HCT116 (cell line): ENCODE data around the gene SEMA3B. TPM values are rescaled to one million over a fixed set of nuclear protein-coding genes. Genes with fewer than 3 reads are reported as not detected.

Experiments used
- ATAC-seq: fragments of 200-7000 bp; cut with Tn5 transposase; 2 replicates; pipeline ENCODE4 v1.9.1; 2020; ENCODE audit warnings: mild to moderate bottlenecking, moderate library complexity
- BruUV-seq: library from RNA; stranded (reverse); fragments of 400-500 nt; replicated peaks from 2 replicates; lab custom pipeline; 2021; lab: Mats Ljungman, UMichigan
- CTCF ChIA-PET: fragments of 300-600 bp; sonication (Branson Sonifier 250); formaldehyde crosslinking; loops from one replicate; lab custom pipeline; 2021; ENCODE audit warnings: antibody characterized with exemption; lab: Charles Lee
- POLR2A ChIA-PET: fragments of 300-600, 350-600 bp; sonication (Branson Sonifier 250); formaldehyde crosslinking; loops from one replicate; lab custom pipeline; 2021; ENCODE audit warnings: antibody characterized with exemption; lab: Charles Lee
- RAD21 ChIA-PET, 2 experiments: fragments of 300-600 bp; sonication (Branson Sonifier 250); formaldehyde crosslinking; loops; one replicate each; lab custom pipeline; 2023; ENCODE audit warnings: low total read pairs in 2 of 2; ENCODE audit not compliant: uncharacterized antibody in 2 of 2, unreplicated experiment in 2 of 2, low non-redundant PET in 1 of 2; lab: Charles Lee
- DNase-seq: peaks from one replicate; pipeline ENCODE4 v3.0.0-alpha.2; 2010; ENCODE audit warnings: low read depth, low spot score
- H2AFZ ChIP-seq: fragments of 200-600 bp; shearing (Covaris generic), sonication (generic); 2 replicates; pipeline ENCODE4 v1.6.1; 2017; ENCODE audit warnings: low read depth, mixed run types, mixed read lengths, antibody characterized with exemption, low read length; ENCODE audit not compliant: poor library complexity, severe bottlenecking
- H3K27ac ChIP-seq: 2 replicates; pipeline ENCODE4 v1.5.1; 2012; ENCODE audit warnings: low read depth, low read length
- H3K27me3 ChIP-seq: fragments of 200-600 bp; sonication (generic); 2 replicates; pipeline ENCODE4 v1.6.1; 2016; ENCODE audit warnings: mixed run types, low read length, mixed read lengths; ENCODE audit not compliant: insufficient read depth
- H3K36me3 ChIP-seq, 2 experiments: fragments of 200-500 bp in 1 of 2; fragments of 200-600 bp in 1 of 2; sonication (Bioruptor generic) in 1 of 2; sonication (generic) in 1 of 2; 2 replicates each; pipeline versions ENCODE4 v1.5.1 to v1.6.1; 2014 to 2016; ENCODE audit warnings: low read length in 2 of 2, inconsistent platforms in 1 of 2, mixed read lengths in 1 of 2, mixed run types in 1 of 2; ENCODE audit not compliant: insufficient read depth in 2 of 2, control insufficient read depth in 1 of 2
- H3K4me1 ChIP-seq, 2 experiments: fragments of 200-600 bp in 1 of 2; sonication (generic) in 1 of 2; 2 replicates each; pipeline versions ENCODE4 v1.5.1 to v1.6.1; 2012 to 2017; ENCODE audit warnings: low read length in 2 of 2, inconsistent platforms in 1 of 2, mild to moderate bottlenecking in 1 of 2, mixed read lengths in 1 of 2, mixed run types in 1 of 2, moderate library complexity in 1 of 2; ENCODE audit not compliant: insufficient read depth in 2 of 2, control insufficient read depth in 1 of 2
- H3K4me2 ChIP-seq: fragments of 200-600 bp; sonication (generic); 2 replicates; pipeline ENCODE4 v1.6.1; 2017; ENCODE audit warnings: mixed run types, low read length, mixed read lengths
- H3K4me3 ChIP-seq, 2 experiments: fragments of 200-600 bp in 1 of 2; sonication (generic) in 1 of 2; replicated peaks in 1 of 2; 2 replicates each; pipeline ENCODE4 v1.5.1; 2011 to 2016; ENCODE audit warnings: low read length in 2 of 2, control low read depth in 1 of 2, low read depth in 1 of 2, mild to moderate bottlenecking in 1 of 2, mixed read lengths in 1 of 2, mixed run types in 1 of 2
- H3K79me2 ChIP-seq: fragments of 200-600 bp; sonication (generic); 2 replicates; pipeline ENCODE4 v1.6.1; 2017; ENCODE audit warnings: mild to moderate bottlenecking, mixed run types, low read length, moderate library complexity, mixed read lengths; ENCODE audit not compliant: insufficient read depth
- H3K9ac ChIP-seq: fragments of 200-600 bp; sonication (generic); 2 replicates; pipeline ENCODE4 v1.6.1; 2016; ENCODE audit warnings: low read length, mixed read lengths
- H3K9me2 ChIP-seq: fragments of 200-600 bp; sonication (generic), shearing (Covaris generic); 2 replicates; pipeline ENCODE4 v1.6.1; 2017; ENCODE audit warnings: mixed run types, mild to moderate bottlenecking, moderate library complexity; ENCODE audit not compliant: insufficient read depth
- H3K9me3 ChIP-seq, 2 experiments: fragments of 200-500 bp in 1 of 2; fragments of 200-600 bp in 1 of 2; sonication (Bioruptor generic) in 1 of 2; sonication (generic) in 1 of 2; 2 replicates each; pipeline ENCODE4 v1.6.1; 2014 to 2017; ENCODE audit warnings: low read length in 2 of 2, mixed read lengths in 2 of 2, inconsistent platforms in 1 of 2, low read depth in 1 of 2, mild to moderate bottlenecking in 1 of 2, mixed run types in 1 of 2, moderate library complexity in 1 of 2; ENCODE audit not compliant: control insufficient read depth in 1 of 2, insufficient read depth in 1 of 2
- H4K20me1 ChIP-seq: fragments of 200-600 bp; sonication (generic), shearing (Covaris generic); 2 replicates; pipeline ENCODE4 v1.6.1; 2017; ENCODE audit warnings: mixed run types, mild to moderate bottlenecking, moderate library complexity; ENCODE audit not compliant: insufficient read depth
- CTCF ChIP-seq, 3 experiments: fragments of 200-600 bp in 1 of 3; sonication (generic) in 1 of 3; IDR thresholded peaks in 2 of 3; conservative IDR thresholded peaks in 1 of 3; 2 replicates each; pipeline ENCODE4 v1.5.1; 2012 to 2017; ENCODE audit warnings: low read depth in 2 of 3, low read length in 2 of 3, antibody characterized with exemption in 1 of 3, borderline replicate concordance in 1 of 3, control low read depth in 1 of 3, mild to moderate bottlenecking in 1 of 3, mixed read lengths in 1 of 3, mixed run types in 1 of 3, moderate library complexity in 1 of 3; ENCODE audit not compliant: insufficient read depth in 1 of 3
- EZH2 ChIP-seq: fragments of 200-600 bp; sonication (generic); IDR thresholded peaks from 2 replicates; pipeline ENCODE4 v1.6.1; 2017; ENCODE audit warnings: antibody characterized with exemption, mixed run types
- POLR2AphosphoS5 ChIP-seq: IDR thresholded peaks from 2 replicates; pipeline ENCODE4 v1.6.1; 2011; ENCODE audit warnings: mild to moderate bottlenecking, low read depth, low read length, moderate library complexity
- RAD21 ChIP-seq: IDR thresholded peaks from 2 replicates; pipeline ENCODE4 v1.6.1; 2012; ENCODE audit warnings: low read depth, mild to moderate bottlenecking
- TCF7L2 ChIP-seq: IDR thresholded peaks from 2 replicates; pipeline ENCODE4 v1.7.0; 2011; ENCODE audit warnings: borderline replicate concordance, inconsistent platforms; ENCODE audit not compliant: insufficient read depth, insufficient read length; ENCODE audit errors: extremely low read depth
- ZNF274 ChIP-seq: fragments of 200-500 bp; sonication (Bioruptor generic); IDR thresholded peaks from 2 replicates; pipeline ENCODE4 v1.6.1; 2014; ENCODE audit warnings: mild to moderate bottlenecking, low read depth, low read length, inconsistent platforms
- intact Hi-C: fragments of 100-400 bp; cut with micrococcal nuclease; formaldehyde crosslinking; loops from 2 replicates; pipeline ENCODE4 v1.10.0; 2022
- total RNA-seq: library from RNA; stranded (reverse); gene quantifications from one replicate; pipeline ENCODE4 v1.2.1, GENCODE V29; 2021; ENCODE audit not compliant: unreplicated experiment

Gene SEMA3B
- total RNA-seq, 1 experiment from 2014 or later: 46.2 TPM

- H4K20me1 ChIP-seq: no peaks in the 10 kb centered on the region
- peak overlapping the region; percentile 96 for H3K4me2 ChIP-seq
- ChIA-PET CTCF (interaction anchor here (1.8 to 2.4 kb wide), 2 partner anchors 13 to 78 kb away, joined by 8 to 9 read pairs; no protein-coding TSS in a partner anchor), RAD21 (interaction anchor here in 1 of 2 experiments (1.9 kb wide), 1 partner anchor 13 kb away, joined by 7 read pairs; no protein-coding TSS in a partner anchor), POLR2A (no interaction called here)
- intact Hi-C loops: loop anchor here (1.0 to 5.0 kb wide), 2 partner anchors 46 to 151 kb away; no protein-coding TSS in a partner anchor
- TF ChIP-seq ZNF274: no peak
- TF ChIP-seq RAD21: no peak
- TF ChIP-seq TCF7L2: peak; percentile 89
- peak; percentile 70 for TF ChIP-seq POLR2AphosphoS5
- TF ChIP-seq CTCF (IDR thresholded peaks at IDR 0.05 in 2 of 3, conservative IDR thresholded peaks at IDR 0.05 in 1 of 3; ENCODE audit: borderline replicate concordance in 1 of 3, insufficient read depth in 1 of 3, low read depth in 2 of 3, low read length in 2 of 3): peak in 2 of 3 experiments; percentile 93 to 96; a peak in 4 of 6 replicates
- TF ChIP-seq EZH2: no peak
- H2AFZ ChIP-seq: peak overlapping the region; percentile 82
- no TSS peak for BruUV-seq
- H3K4me3 ChIP-seq: peak overlapping the region; percentile 43 to 57
- no peaks in the 10 kb centered on the region for H3K9me2 ChIP-seq
- H3K27ac ChIP-seq: peak overlapping the region; percentile 27; the same call in 1 of the 2 replicates
- DNase-seq: no peak
- H3K9ac ChIP-seq: peak overlapping the region; percentile 56
- ATAC-seq: peak; percentile 62
- H3K4me1 ChIP-seq: peaks cover 51 to 62% of the 10 kb centered on the region in 2 experiments
- H3K27me3 ChIP-seq: no peaks in the 10 kb centered on the region
- H3K9me3 ChIP-seq: no peaks in the 10 kb centered on the region
- no peaks in the 10 kb centered on the region for H3K79me2 ChIP-seq
- H3K36me3 ChIP-seq: no peaks in the 10 kb centered on the region
Observed at GRCh38 chr3:50272911-50273688, 4.2 kb downstream of the SEMA3B start.
